Activated naive CD8-positive, alpha-beta T cell treated with anti-CD3 and anti-CD28 coated beads for 36 hours (primary cell): ENCODE data around the gene REM2. TPM values are rescaled to one million over a fixed set of nuclear protein-coding genes. Genes with fewer than 3 reads are reported as not detected.

Source experiments
- DNase-seq: peaks from one replicate; pipeline ENCODE4 v3.0.0; 2021
- H3K27ac Mint-ChIP-seq: one replicate; pipeline ENCODE4 v1.8.0; 2022; ENCODE audit warnings: mild to moderate bottlenecking, moderate library complexity, mixed read lengths
- H3K27me3 Mint-ChIP-seq: one replicate; pipeline ENCODE4 v1.8.0; 2022; ENCODE audit warnings: mild to moderate bottlenecking, mixed read lengths
- H3K36me3 Mint-ChIP-seq: one replicate; pipeline ENCODE4 v1.8.0; 2021; ENCODE audit warnings: mild to moderate bottlenecking, mixed read lengths
- H3K4me1 Mint-ChIP-seq: one replicate; pipeline ENCODE4 v1.8.0; 2021; ENCODE audit warnings: mixed read lengths
- H3K4me3 Mint-ChIP-seq: one replicate; pipeline ENCODE4 v1.8.0; 2022; ENCODE audit warnings: mild to moderate bottlenecking, moderate library complexity, mixed read lengths
- H3K9me3 Mint-ChIP-seq: one replicate; pipeline ENCODE4 v1.8.0; 2022; ENCODE audit warnings: mixed read lengths
- total RNA-seq, 2 experiments: library from RNA; stranded (reverse); gene quantifications; one replicate each; pipeline ENCODE4 v1.2.3, GENCODE V29; 2021

REM2 gene
- total RNA-seq, 2 experiments from 2014 or later = 0.14 to 0.19 TPM

DNA sequence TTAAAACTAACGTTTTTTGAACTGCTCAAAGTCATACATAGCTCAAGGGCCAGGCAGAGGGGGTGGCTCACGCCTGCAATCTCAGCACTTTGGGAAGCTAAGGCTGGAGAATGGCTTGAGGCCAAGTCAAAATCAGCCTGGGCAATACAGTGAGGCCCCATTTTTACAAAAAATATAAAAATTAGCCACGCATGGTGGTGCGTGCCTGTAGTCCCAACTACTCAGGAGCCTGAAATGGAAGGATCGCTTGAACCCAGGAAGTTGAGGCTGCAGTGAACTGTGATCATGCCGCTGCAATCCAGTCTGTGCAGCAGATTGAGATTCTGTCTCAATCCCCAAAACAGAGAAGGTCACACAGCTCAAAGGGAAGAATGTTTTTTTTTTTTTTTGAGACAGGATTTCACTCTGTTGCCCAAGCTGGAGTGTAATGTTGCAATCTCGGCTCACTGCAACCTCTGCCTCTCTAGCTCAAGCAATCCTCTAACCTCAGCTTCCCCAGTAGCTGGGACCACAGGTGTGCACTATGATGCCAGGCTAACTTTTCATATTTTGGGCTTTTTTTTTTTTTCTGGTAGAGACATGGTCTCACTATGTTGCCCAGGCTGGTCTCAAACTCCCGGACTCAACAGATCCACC is 33.0 kb downstream of the REM2 start:
- H3K9me3 Mint-ChIP-seq = no peaks in the 10 kb centered on the region
- peak overlapping the region; percentile 5 for H3K4me3 Mint-ChIP-seq
- peaks cover 46% of the 10 kb centered on the region for H3K36me3 Mint-ChIP-seq
- H3K27me3 Mint-ChIP-seq = peaks cover 5% of the 10 kb centered on the region
- H3K4me1 Mint-ChIP-seq = peaks cover 60% of the 10 kb centered on the region
- DNase-seq = no peak
- H3K27ac Mint-ChIP-seq = no peak overlapping the region

DNA sequence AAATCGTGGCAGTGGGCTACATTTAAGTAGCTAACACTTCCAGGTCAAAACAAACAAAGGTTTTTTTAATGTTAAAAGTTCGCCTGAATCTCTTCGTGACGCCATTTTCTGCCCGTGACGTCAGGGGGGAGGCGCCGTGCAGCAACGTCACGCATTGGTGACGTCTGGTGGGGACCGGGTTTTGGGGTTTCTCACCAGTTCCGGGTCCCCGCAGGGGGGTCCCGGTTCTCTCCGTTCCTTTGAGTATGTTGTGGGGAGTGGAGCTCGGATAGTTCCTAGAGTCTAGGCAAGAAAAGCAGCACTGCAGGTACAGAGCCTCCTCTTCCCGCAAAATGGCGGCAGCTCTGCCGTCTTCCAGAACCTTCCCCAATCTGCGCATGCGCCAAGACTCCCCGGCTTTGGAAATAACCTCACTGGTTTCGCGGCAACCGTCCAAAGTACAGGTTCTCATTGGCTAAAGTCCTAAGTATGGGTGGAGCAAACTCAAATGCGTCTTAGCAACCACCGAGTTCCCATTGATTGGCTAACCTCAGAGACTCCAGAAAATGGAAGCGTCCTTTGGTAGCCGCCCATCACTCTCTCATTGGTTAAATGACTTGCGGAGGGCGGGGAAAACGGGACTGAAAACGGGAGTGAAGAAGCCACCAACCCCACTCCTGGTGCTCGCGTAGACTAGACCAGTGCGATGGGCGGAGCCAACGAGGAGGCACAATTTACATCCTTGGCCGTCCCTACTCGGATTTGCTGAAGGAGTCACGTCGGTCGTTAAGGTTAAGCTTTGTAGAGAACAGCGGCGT is 36.0 kb downstream of the REM2 start, which contains the start of gene RBM23:
RBM23 (minus strand) TSS at position 346 of the 797 bp plus-strand sequence.
- H3K27ac Mint-ChIP-seq = peak within 1 kb of the TSS; percentile 99
- peaks cover 49% of the 10 kb centered on the region for H3K36me3 Mint-ChIP-seq
- H3K4me3 Mint-ChIP-seq = peak within 1 kb of the TSS; percentile 91
- H3K27me3 Mint-ChIP-seq = peaks cover 5% of the 10 kb centered on the region
- no peaks in the 10 kb centered on the region for H3K9me3 Mint-ChIP-seq
- peak; percentile 98 for DNase-seq
- H3K4me1 Mint-ChIP-seq = peaks cover 44% of the 10 kb centered on the region

DNA sequence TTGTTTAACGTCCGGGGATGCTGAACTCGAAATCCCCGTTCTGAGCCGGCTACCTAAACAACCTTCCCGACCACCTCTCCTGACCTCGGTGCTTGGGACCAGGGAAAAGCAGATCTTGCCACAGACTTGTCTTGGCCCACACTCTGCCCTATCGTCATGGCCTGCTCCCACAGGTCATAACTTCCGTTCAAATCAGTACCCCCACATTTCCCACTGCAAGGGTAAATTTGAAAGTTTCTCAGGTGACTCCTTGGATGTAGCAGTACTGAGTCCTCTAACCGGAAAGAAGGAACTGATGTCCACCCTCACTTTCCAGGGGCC is 36.5 kb downstream of the REM2 start:
- Mint-ChIP-seq H3K36me3 (peaks cover 48% of the 10 kb centered on the region), H3K27me3 (peaks cover 5% of the 10 kb centered on the region), H3K4me1 (peaks cover 42% of the 10 kb centered on the region), H3K4me3 (peak overlapping the region; percentile 91), H3K27ac (peak overlapping the region; percentile 99), H3K9me3 (no peaks in the 10 kb centered on the region)
- no peak for DNase-seq

DNA sequence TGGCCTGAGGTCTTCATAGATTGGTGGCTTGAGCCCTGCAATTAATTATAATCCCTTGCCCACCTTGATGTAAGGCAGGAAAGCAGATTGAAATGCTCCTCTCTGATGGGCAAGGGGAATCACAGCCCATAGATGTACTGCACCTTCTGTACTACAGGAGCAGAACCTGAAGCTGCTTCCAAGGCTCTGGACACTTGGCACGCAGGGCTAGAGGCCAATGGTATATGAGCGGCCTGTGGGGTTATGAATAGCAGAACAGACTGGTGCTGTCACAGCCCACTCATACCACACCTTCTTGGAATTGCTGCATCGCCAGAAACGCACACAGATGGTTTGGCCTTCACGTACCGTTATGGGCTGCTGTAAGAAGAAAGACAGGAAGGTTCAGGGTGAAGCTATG is 37.7 kb downstream of the REM2 start:
- peaks cover 5% of the 10 kb centered on the region for H3K27me3 Mint-ChIP-seq
- peaks cover 38% of the 10 kb centered on the region for H3K4me1 Mint-ChIP-seq
- H3K27ac Mint-ChIP-seq = peak overlapping the region; percentile 6

DNA sequence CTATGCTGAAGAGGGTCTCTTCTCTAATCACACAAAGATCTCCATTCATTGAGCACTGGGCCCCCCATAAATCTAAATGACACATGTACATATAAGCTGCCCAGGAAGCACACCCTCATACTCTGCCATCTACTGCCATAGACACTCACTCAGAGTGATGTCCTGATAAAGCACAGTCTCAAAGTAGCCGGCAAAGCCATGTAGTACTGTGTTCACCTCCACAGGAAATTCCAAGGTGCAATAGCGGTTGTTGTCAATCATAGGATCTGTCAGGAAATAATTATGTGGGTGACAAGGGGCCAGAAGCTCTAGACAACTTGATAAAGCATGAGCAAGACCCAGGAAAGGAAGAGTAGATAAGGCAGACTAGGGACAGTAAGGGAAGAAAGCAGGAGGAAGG is 39.3 kb downstream of the REM2 start:
- DNase-seq = no peak
- Mint-ChIP-seq H3K9me3 (no peaks in the 10 kb centered on the region), H3K4me1 (peaks cover 41% of the 10 kb centered on the region), H3K27me3 (peaks cover 5% of the 10 kb centered on the region), H3K27ac (no peak overlapping the region), H3K36me3 (peaks cover 66% of the 10 kb centered on the region), H3K4me3 (no peak overlapping the region)

More for the DNA sequence above, 37.7 kb downstream of the REM2 start:
- Mint-ChIP-seq H3K4me3 (no peak overlapping the region), H3K9me3 (no peaks in the 10 kb centered on the region), H3K36me3 (peaks cover 55% of the 10 kb centered on the region)
- DNase-seq = no peak

DNA sequence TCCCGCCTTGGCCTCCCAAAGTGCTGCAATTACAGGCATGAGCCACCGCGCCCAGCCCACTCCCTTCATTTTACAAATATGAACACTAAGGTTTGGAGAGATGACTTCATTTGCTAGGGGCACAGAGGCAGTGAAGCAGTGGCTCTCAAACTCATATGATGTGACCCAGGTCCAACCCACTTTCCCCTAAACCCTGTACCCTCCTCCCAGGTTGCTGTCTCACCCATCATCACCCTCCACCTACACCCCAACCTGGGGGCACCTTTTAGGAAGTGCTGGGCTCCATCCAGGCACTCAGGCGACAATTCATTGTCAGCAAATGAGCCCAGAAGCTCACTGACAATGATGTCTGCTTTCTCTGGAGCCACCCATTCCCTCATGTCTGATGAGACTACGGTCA is 40.7 kb downstream of the REM2 start:
- peaks cover 5% of the 10 kb centered on the region for H3K27me3 Mint-ChIP-seq

DNA sequence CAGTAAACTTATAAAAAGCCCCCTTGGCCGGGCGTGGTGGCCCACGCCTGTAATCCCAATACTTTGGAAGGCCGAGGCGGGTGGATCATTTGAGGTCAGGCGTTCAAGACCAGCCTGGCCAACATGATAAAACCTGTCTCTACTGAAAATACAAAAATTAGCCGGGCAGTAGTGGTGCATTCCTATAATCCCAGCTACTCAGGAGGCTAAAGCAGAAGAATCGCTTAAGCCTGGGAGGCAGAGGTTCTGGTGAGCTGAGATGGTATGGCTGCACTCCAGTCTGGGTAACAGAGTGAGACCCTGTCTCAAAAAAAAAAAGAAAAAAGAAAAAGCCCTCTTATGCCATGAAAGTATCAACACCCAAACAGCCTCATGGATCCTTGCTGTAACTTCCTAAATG is 42.5 kb downstream of the REM2 start:
- Mint-ChIP-seq H3K9me3 (no peaks in the 10 kb centered on the region), H3K27ac (no peak overlapping the region), H3K27me3 (no peaks in the 10 kb centered on the region), H3K4me1 (peaks cover 28% of the 10 kb centered on the region), H3K36me3 (peaks cover 52% of the 10 kb centered on the region), H3K4me3 (no peak overlapping the region)
- DNase-seq = no peak

More for the DNA sequence above, 40.7 kb downstream of the REM2 start:
- Mint-ChIP-seq H3K27ac (no peak overlapping the region), H3K4me1 (peaks cover 42% of the 10 kb centered on the region), H3K4me3 (no peak overlapping the region), H3K36me3 (peaks cover 63% of the 10 kb centered on the region), H3K9me3 (no peaks in the 10 kb centered on the region)
- no peak for DNase-seq

DNA sequence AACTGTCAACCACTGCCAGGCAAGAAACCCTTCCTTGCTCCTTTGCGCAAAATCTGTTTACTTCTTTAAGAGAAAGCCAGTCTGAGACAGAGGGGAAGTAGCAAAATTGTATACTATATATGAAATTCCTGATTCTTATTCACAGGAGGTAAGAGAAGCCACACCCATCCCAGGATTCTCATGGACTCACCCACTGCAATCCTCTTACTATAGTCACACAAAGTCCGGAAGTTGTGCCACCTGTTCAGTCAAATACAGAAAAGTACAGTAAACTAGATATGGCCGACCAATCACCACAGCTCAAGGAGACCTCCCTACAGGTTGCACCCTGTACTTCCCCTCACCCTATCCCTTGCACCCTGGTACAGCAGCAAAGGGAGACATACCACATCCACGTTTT is 43.3 kb downstream of the REM2 start:
- peaks cover 45% of the 10 kb centered on the region for H3K36me3 Mint-ChIP-seq
- no peak overlapping the region for H3K4me3 Mint-ChIP-seq
- no peak overlapping the region for H3K27ac Mint-ChIP-seq
- DNase-seq = no peak
- H3K27me3 Mint-ChIP-seq = no peaks in the 10 kb centered on the region
- H3K9me3 Mint-ChIP-seq = no peaks in the 10 kb centered on the region
- peaks cover 28% of the 10 kb centered on the region for H3K4me1 Mint-ChIP-seq

DNA sequence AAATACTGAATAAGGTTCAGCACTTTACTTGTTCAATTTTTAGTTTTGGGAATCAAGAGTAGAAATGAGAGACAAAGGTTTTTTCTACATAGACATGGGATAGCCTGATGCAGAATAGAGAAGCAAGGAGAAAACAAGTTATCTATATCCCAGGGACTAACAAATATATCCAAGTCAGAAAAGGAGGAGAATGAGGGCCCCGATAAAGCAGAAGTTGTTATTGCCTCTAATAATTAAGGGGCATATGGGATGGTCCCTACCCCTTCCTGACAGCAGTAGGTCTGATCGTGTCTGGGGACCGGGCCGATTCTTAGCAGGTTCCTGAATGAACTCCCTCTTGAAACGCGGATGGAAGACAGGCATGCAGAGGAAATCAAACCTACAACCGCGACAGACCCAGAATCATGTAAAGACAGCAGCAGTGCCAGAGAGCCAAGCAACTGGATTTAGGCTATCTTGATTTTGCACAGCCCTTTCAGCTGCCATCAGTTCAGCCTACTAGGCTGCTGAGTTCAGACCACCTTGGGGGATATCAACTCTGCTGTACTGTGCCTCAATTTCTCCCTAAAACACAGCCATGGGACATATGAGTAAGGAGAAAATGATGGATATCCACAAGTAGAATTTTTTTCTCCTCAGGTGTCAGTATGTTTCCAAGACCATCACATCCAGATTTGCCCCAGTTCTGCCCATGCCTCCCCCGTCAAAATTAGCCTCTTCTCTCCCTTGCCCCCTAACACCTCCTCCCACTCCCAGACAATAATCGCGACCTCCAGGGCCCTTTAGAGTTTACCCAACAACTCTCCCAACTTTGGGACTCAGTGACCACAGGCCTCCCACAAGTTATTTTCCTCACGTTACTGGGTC is 45.4 kb downstream of the REM2 start:
- Mint-ChIP-seq H3K4me3 (no peak overlapping the region), H3K27ac (no peak overlapping the region), H3K27me3 (no peaks in the 10 kb centered on the region), H3K36me3 (peaks cover 36% of the 10 kb centered on the region), H3K4me1 (peaks cover 31% of the 10 kb centered on the region), H3K9me3 (no peaks in the 10 kb centered on the region)
- DNase-seq = no peak

DNA sequence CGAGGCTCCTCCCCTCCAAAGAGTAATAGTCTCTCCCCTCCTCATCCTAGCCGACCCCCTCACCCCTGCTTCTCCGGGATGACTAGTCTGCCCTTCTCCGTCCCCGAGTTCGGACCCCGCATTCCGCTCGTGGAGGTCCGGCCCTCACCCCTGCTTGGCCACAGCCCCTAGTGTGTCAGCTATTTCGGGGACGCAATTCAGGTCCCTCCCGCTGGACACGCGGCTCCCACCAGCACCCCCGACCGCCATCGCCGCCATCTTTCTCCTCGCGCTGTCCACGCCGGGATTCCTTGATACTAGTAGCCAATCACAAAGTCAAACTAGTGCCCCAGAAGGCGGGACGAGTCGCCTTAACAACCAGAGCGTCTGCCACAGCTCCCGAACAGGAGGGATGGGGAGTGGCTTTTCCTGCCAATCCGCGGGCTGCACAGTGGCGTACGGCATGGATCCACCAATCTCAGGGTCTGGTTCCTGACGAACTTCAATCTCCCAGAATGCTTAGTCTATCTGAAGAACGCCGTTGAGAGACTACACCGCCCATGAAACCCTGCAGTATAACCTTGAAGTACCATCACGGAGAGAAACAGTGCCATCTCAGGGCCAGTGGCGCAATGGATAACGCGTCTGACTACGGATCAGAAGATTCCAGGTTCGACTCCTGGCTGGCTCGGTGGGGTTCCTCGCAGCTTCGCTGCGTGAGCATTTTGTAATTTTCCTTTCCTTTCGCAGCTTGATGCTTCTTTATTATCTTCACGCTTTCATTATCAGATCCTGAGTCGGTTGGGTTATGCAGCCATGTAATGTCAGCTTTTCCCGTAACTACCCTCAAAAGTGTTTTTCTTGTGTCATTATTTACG is 46.3 kb downstream of the REM2 start, which contains the start of gene PRMT5:
PRMT5 (minus strand) TSS at position 273 of the 857 bp plus-strand sequence; CDS start at position 258, 15 bp downstream.
- H3K27ac Mint-ChIP-seq = no peak within 1 kb of the TSS

DNA sequence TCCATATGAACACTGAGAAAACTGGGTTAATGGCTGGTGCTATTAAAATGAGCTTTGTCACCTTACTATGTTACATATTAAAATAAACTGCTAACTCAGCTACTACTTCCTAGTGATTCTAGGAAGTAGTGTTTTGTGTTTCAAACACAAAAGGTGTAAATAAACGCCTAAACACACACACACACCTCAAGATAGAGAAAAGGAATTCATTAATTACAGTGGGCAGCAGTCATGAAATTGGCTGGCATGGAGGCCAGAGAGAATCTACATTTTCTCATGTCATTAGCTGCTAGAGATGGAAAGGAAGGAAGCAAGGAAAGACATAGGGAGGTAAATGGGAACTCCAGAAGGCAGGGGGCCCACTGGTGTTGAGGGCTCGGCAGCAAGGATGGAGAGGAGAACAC is 46.9 kb downstream of the REM2 start:
- Mint-ChIP-seq H3K36me3 (peaks cover 30% of the 10 kb centered on the region), H3K9me3 (no peaks in the 10 kb centered on the region), H3K4me1 (peaks cover 31% of the 10 kb centered on the region), H3K27ac (no peak overlapping the region), H3K4me3 (no peak overlapping the region), H3K27me3 (no peaks in the 10 kb centered on the region)
- no peak for DNase-seq

More for the DNA sequence above, 46.3 kb downstream of the REM2 start, which contains the start of gene PRMT5:
- Mint-ChIP-seq H3K36me3 (peaks cover 36% of the 10 kb centered on the region), H3K9me3 (no peaks in the 10 kb centered on the region), H3K4me3 (no peak within 1 kb of the TSS), H3K4me1 (peaks cover 31% of the 10 kb centered on the region), H3K27me3 (no peaks in the 10 kb centered on the region)
- DNase-seq = peak; percentile 97

DNA sequence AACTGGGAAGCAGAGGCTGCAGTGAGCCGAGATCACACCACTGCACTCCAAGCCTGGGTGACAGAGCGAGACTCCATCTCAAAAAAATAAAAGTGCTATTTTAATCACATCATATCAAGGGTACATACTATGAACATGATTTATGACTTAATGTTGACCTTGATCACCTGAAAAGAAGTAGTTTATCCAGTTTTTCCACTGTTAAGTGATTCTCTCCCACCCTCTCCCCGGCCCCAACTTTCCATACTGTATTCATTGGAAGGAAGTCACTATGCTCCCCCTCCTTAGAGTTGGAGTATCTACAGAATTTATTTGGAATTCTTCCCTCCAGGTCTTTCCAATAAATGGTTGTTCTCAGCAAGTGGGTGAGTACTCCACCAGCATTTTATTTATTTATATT is 49.1 kb downstream of the REM2 start:
- Mint-ChIP-seq H3K9me3 (no peaks in the 10 kb centered on the region), H3K27me3 (no peaks in the 10 kb centered on the region), H3K4me1 (peaks cover 17% of the 10 kb centered on the region), H3K4me3 (no peak overlapping the region), H3K27ac (no peak overlapping the region), H3K36me3 (peaks cover 10% of the 10 kb centered on the region)
- DNase-seq = no peak

DNA sequence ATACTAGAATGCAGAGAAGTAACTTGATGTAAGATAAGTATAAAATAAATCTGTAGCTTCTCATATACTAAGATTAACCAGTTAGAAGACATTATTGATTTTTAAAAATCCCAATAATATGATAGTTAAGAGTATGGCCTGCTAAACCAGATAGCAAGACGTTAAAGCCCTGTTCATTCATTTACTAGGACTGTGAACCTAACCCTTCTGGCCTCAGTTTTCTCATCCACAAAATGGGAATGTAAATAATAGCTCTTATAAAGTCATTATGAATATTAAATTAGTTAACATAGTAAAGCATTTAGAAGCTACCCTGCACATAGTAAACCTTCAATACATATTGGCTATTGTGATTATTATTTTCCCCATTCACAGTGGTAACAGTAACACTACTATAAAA is 52.1 kb downstream of the REM2 start:
- Mint-ChIP-seq H3K9me3 (no peaks in the 10 kb centered on the region), H3K36me3 (peaks cover 3% of the 10 kb centered on the region), H3K27ac (no peak overlapping the region), H3K4me1 (peaks cover 8% of the 10 kb centered on the region), H3K4me3 (no peak overlapping the region), H3K27me3 (no peaks in the 10 kb centered on the region)
- DNase-seq = no peak
